ENCODE measurements around the gene MAGIX.

MAGIX gene

DNA sequence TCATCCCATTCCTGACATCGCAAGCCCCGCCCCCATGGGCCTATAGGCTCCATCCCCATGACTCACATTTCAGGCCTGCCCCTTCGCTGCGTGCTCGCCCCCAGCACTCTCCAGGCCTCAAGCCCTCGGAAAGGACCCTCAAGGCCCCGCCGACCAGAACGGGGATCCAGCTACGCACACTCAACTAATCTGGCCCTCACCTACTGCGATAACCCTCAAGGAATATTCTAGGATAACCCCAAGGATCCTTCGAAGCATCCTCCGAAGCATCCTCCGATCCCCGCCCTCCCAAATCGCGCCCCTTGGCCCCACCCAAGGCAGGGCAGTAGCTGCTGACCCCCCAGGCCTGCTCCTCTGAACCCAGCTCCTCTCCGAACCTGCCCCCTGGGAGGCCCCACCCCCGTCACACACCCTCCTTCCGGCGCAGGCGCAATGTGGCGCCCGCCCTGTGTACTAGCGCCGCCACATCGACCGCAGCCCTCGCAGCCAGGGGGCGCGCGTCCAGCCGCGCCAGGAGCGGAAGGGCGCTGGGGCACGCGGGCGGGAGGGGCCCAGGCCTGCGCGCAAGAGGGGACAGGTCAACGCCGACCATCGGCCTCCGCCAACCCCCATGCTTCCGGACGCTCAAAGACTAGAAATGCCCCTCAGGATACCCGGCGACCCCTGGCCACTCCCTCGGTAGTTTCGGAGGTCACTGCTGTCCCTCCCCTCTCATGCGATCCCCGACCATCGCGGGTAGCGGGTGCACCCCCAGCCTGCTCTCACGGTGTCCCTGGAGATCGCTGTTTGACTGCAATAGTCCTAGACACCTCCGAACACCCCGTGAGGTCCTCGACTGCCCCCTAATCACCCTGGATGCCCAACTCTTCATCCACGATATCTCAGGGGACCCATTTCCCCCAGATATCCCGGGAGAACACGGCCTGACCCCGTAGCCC is 6.4 kb upstream of the MAGIX start:
- CTCF ChIA-PET: interaction anchor here (0.5 to 1.8 kb wide), 16 partner anchors 9 to 1020 kb away, joined by 3 to 14 read pairs (median 4); partner anchors contain the start of gene GPKOW
- Histone ChIP-seq H3K27ac (ENCODE audit: extremely low read depth, low read depth, low read length) (peak overlapping the region; percentile 79), H3K36me3 (ENCODE audit: control insufficient read depth in 2 of 2, insufficient read depth in 1 of 2, low read length in 2 of 2) (no peaks in the 10 kb centered on the region), H3K9me3 (ENCODE audit: control insufficient read depth, insufficient read depth, low read depth, low read length) (no peaks in the 10 kb centered on the region), H3K4me3 (ENCODE audit: low read depth, low read length) (peak overlapping the region; percentile 42), H3K4me1 (ENCODE audit: control insufficient read depth, insufficient read depth, low read length) (no peaks in the 10 kb centered on the region)
- POLR2A ChIA-PET: interaction anchor here (0.6 to 1.0 kb wide), 5 partner anchors 10 to 35 kb away, joined by 3 to 10 read pairs (median 5); partner anchors contain the start of gene PLP2
- TF ChIP-seq ZNF157 (tag by site-specific recombination; IDR thresholded peaks at IDR 0.05) (no peak), ZNF48 (tag by site-specific recombination; IDR thresholded peaks at IDR 0.05) (no peak), ZNF112 (tag by site-specific recombination; IDR thresholded peaks at IDR 0.05) (no peak), ZSCAN30 (tag by site-specific recombination; IDR thresholded peaks at IDR 0.05) (peak; percentile 25; the same call in 1 of the 2 replicates), ZNF221 (tag by site-specific recombination; IDR thresholded peaks at IDR 0.05; ENCODE audit: borderline replicate concordance) (no peak), ZNF549 (tag by site-specific recombination; IDR thresholded peaks at IDR 0.05) (no peak), ZFP41 (tag by site-specific recombination; IDR thresholded peaks at IDR 0.05; ENCODE audit: borderline replicate concordance) (no peak), ZNF175 (tag by site-specific recombination; IDR thresholded peaks at IDR 0.05) (no peak), ZNF335 (tag by site-specific recombination; conservative IDR thresholded peaks at IDR 0.05) (peak; percentile 95), ZNF561 (tag by site-specific recombination; IDR thresholded peaks at IDR 0.05; ENCODE audit: borderline replicate concordance) (no peak; the same call in 1 of the 2 replicates), ZNF292 (tag by site-specific recombination; IDR thresholded peaks at IDR 0.05; ENCODE audit: borderline replicate concordance, low read depth) (no peak), ZNF184 (tag by site-specific recombination; IDR thresholded peaks at IDR 0.05) (no peak), MYNN (tag by site-specific recombination; IDR thresholded peaks at IDR 0.05; ENCODE audit: borderline replicate concordance) (no peak), ZBTB20 (tag by site-specific recombination; IDR thresholded peaks at IDR 0.05) (peak; percentile 40), ZNF777 (tag by site-specific recombination; IDR thresholded peaks at IDR 0.05; ENCODE audit: borderline replicate concordance) (no peak), ZNF114 (tag by site-specific recombination; IDR thresholded peaks at IDR 0.05) (no peak), BCL6B (tag by site-specific recombination; IDR thresholded peaks at IDR 0.05) (no peak), ZNF529 (tag by site-specific recombination; IDR thresholded peaks at IDR 0.05; ENCODE audit: insufficient replicate concordance) (no peak), ZNF558 (tag by site-specific recombination; IDR thresholded peaks at IDR 0.05) (no peak), ZNF26 (tag by site-specific recombination; IDR thresholded peaks at IDR 0.05) (no peak), KLF7 (tag by site-specific recombination; IDR thresholded peaks at IDR 0.05; ENCODE audit: borderline replicate concordance) (peak; percentile 84; the same call in 1 of the 2 replicates), ZNF791 (tag by site-specific recombination; IDR thresholded peaks at IDR 0.05) (no peak), ZNF2 (tag by site-specific recombination; IDR thresholded peaks at IDR 0.05) (0 out of 2 replicates have a peak, but pooled peaks have one; percentile 6), YY2 (tag by site-specific recombination; IDR thresholded peaks at IDR 0.05) (no peak)
- TF ChIP-seq, protein P1, sequence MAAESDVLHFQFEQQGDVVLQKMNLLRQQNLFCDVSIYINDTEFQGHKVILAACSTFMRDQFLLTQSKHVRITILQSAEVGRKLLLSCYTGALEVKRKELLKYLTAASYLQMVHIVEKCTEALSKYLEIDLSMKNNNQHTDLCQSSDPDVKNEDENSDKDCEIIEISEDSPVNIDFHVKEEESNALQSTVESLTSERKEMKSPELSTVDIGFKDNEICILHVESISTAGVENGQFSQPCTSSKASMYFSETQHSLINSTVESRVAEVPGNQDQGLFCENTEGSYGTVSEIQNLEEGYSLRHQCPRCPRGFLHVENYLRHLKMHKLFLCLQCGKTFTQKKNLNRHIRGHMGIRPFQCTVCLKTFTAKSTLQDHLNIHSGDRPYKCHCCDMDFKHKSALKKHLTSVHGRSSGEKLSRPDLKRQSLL (tag by site-specific recombination; IDR thresholded peaks at IDR 0.05): no peak
- TF ChIP-seq, protein P2, sequence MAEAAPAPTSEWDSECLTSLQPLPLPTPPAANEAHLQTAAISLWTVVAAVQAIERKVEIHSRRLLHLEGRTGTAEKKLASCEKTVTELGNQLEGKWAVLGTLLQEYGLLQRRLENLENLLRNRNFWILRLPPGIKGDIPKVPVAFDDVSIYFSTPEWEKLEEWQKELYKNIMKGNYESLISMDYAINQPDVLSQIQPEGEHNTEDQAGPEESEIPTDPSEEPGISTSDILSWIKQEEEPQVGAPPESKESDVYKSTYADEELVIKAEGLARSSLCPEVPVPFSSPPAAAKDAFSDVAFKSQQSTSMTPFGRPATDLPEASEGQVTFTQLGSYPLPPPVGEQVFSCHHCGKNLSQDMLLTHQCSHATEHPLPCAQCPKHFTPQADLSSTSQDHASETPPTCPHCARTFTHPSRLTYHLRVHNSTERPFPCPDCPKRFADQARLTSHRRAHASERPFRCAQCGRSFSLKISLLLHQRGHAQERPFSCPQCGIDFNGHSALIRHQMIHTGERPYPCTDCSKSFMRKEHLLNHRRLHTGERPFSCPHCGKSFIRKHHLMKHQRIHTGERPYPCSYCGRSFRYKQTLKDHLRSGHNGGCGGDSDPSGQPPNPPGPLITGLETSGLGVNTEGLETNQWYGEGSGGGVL (tag by site-specific recombination; IDR thresholded peaks at IDR 0.05): peak; percentile 68

Measured in HEK293 (cell line).